GM12875 (cell line): ENCODE results near the gene APOBEC3H.

Experiments used
- H3K4me3 ChIP-seq: one replicate; pipeline ENCODE4 v1.5.1; 2011; ENCODE audit warnings: low read depth, low read length, control low read depth
- CTCF ChIP-seq: IDR thresholded peaks from 2 replicates; pipeline ENCODE4 v1.5.1; 2011; ENCODE audit warnings: low read depth, mild to moderate bottlenecking, control low read depth, inconsistent platforms, low read length, moderate library complexity, borderline replicate concordance; ENCODE audit not compliant: insufficient read depth

APOBEC3H gene

GRCh38 chr22:39110631-39111561 lies 13.9 kb downstream of the APOBEC3H start:
- H3K4me3 ChIP-seq, result no peak overlapping the region
- no peak for TF ChIP-seq CTCF

- no peak overlapping the region for H3K4me3 ChIP-seq
- no peak for TF ChIP-seq CTCF
Observed at GRCh38 chr22:39114112-39114511, 17.1 kb downstream of the APOBEC3H start.

GRCh38 chr22:39115570-39115969 lies 18.5 kb downstream of the APOBEC3H start:
- TF ChIP-seq CTCF, result no peak
- no peak overlapping the region for H3K4me3 ChIP-seq

GRCh38 chr22:39115977-39116621 lies 19.1 kb downstream of the APOBEC3H start:
- TF ChIP-seq CTCF, result no peak

GRCh38 chr22:39117585-39118191 lies 20.6 kb downstream of the APOBEC3H start:
- no peak overlapping the region for H3K4me3 ChIP-seq

More at GRCh38 chr22:39115977-39116621, 19.1 kb downstream of the APOBEC3H start:
- no peak overlapping the region for H3K4me3 ChIP-seq

GRCh38 chr22:39120983-39121382 lies 23.9 kb downstream of the APOBEC3H start:
- H3K4me3 ChIP-seq, result no peak overlapping the region
- TF ChIP-seq CTCF, result no peak

More at GRCh38 chr22:39117585-39118191, 20.6 kb downstream of the APOBEC3H start:
- peak; percentile 66 for TF ChIP-seq CTCF
